ENCODE results near the gene CEBPZOS.

DNA sequence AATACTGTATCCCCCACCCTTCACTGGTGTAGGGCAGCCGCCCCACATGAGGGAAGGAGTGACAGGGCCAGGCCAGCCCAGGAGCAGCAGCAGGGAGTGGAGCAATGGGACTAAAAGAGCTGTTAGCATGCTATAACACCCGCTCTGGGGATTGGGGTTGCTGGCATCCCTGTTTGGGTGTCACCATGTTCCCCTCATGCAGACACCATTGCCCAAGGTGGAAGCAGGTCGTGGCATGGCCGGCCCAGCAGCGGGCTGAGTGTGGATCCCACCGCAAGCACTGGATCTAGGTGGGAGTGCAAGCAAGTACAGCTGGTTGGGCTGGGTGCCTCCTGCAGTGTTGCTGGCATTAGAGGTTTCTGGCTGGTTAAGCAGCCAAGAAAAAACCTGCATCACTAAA lies 4.5 kb upstream of the CEBPZOS start:
- no peak for TF ChIP-seq POLR2A (IDR thresholded peaks at IDR 0.05; ENCODE audit: low read depth, low read length)
- no peak for TF ChIP-seq TCF12 (IDR thresholded peaks at IDR 0.05; ENCODE audit: low read depth, low read length)
- no peak for TF ChIP-seq CHD4 (IDR thresholded peaks at IDR 0.05)
- TF ChIP-seq ZNF207 (IDR thresholded peaks at IDR 0.05; ENCODE audit: borderline replicate concordance), result no peak
- no peak for TF ChIP-seq EZH2 (IDR thresholded peaks at IDR 0.05; ENCODE audit: borderline replicate concordance, control insufficient read depth, low read depth, low read length)
- TF ChIP-seq, protein P1, sequence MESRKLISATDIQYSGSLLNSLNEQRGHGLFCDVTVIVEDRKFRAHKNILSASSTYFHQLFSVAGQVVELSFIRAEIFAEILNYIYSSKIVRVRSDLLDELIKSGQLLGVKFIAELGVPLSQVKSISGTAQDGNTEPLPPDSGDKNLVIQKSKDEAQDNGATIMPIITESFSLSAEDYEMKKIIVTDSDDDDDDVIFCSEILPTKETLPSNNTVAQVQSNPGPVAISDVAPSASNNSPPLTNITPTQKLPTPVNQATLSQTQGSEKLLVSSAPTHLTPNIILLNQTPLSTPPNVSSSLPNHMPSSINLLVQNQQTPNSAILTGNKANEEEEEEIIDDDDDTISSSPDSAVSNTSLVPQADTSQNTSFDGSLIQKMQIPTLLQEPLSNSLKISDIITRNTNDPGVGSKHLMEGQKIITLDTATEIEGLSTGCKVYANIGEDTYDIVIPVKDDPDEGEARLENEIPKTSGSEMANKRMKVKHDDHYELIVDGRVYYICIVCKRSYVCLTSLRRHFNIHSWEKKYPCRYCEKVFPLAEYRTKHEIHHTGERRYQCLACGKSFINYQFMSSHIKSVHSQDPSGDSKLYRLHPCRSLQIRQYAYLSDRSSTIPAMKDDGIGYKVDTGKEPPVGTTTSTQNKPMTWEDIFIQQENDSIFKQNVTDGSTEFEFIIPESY (IDR thresholded peaks at IDR 0.05), result no peak
- no peak for TF ChIP-seq WRNIP1 (IDR thresholded peaks at IDR 0.05; ENCODE audit: borderline replicate concordance, low read depth, low read length)
- TF ChIP-seq, protein P2, sequence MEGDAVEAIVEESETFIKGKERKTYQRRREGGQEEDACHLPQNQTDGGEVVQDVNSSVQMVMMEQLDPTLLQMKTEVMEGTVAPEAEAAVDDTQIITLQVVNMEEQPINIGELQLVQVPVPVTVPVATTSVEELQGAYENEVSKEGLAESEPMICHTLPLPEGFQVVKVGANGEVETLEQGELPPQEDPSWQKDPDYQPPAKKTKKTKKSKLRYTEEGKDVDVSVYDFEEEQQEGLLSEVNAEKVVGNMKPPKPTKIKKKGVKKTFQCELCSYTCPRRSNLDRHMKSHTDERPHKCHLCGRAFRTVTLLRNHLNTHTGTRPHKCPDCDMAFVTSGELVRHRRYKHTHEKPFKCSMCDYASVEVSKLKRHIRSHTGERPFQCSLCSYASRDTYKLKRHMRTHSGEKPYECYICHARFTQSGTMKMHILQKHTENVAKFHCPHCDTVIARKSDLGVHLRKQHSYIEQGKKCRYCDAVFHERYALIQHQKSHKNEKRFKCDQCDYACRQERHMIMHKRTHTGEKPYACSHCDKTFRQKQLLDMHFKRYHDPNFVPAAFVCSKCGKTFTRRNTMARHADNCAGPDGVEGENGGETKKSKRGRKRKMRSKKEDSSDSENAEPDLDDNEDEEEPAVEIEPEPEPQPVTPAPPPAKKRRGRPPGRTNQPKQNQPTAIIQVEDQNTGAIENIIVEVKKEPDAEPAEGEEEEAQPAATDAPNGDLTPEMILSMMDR (IDR thresholded peaks at IDR 0.05 in 2 of 3, conservative IDR thresholded peaks at IDR 0.05 in 1 of 3; ENCODE audit: control insufficient read depth in 2 of 3, extremely low read depth in 1 of 3, insufficient read depth in 1 of 3, low read depth in 3 of 3, low read length in 3 of 3), result no peak
- TF ChIP-seq FOXM1 (IDR thresholded peaks at IDR 0.05; ENCODE audit: low read depth, low read length), result no peak
- TF ChIP-seq POLR2AphosphoS5 (IDR thresholded peaks at IDR 0.05; ENCODE audit: low read length), result no peak
- no peak for TF ChIP-seq POLR2AphosphoS2 (IDR thresholded peaks at IDR 0.05; ENCODE audit: low read depth, low read length)
